Calu3 (cell line): ENCODE measurements around the gene ABHD2. TPM values are rescaled to one million over a fixed set of nuclear protein-coding genes. Genes with fewer than 3 reads are reported as not detected.

ENCODE experiments used
- BruUV-seq: library from RNA; stranded (reverse); fragments of 400-500 nt; replicated peaks from 2 replicates; lab custom pipeline; 2021; lab: Mats Ljungman, UMichigan
- CTCF ChIA-PET: fragments of 300-600 bp; sonication (Branson Sonifier 250); formaldehyde crosslinking; loops from one replicate; lab custom pipeline; 2022; ENCODE audit warnings: antibody characterized with exemption; lab: Charles Lee
- DNase-seq: peaks from one replicate; pipeline ENCODE4 v3.0.0; 2022
- H3K27ac Mint-ChIP-seq: one replicate; pipeline ENCODE4 v1.8.0; 2022; ENCODE audit warnings: mixed read lengths; ENCODE audit not compliant: unreplicated experiment
- H3K27me3 Mint-ChIP-seq: one replicate; pipeline ENCODE4 v1.8.0; 2022; ENCODE audit warnings: mixed read lengths; ENCODE audit not compliant: unreplicated experiment
- H3K36me3 Mint-ChIP-seq: one replicate; pipeline ENCODE4 v1.8.0; 2022; ENCODE audit warnings: mild to moderate bottlenecking, moderate library complexity, mixed read lengths; ENCODE audit not compliant: insufficient read depth, unreplicated experiment
- H3K4me1 Mint-ChIP-seq: one replicate; pipeline ENCODE4 v1.8.0; 2022; ENCODE audit warnings: mild to moderate bottlenecking, low read depth, mixed read lengths; ENCODE audit not compliant: unreplicated experiment
- H3K4me3 Mint-ChIP-seq: one replicate; pipeline ENCODE4 v1.8.0; 2022; ENCODE audit warnings: mild to moderate bottlenecking, low read depth, moderate library complexity, mixed read lengths; ENCODE audit not compliant: unreplicated experiment
- H3K9me3 Mint-ChIP-seq: one replicate; pipeline ENCODE4 v1.8.0; 2022; ENCODE audit warnings: low read depth, mixed read lengths; ENCODE audit not compliant: unreplicated experiment
- CTCF ChIP-seq: fragments of 200-600 bp; IDR thresholded peaks from one replicate; pipeline ENCODE4 v1.8.0; 2022; ENCODE audit warnings: antibody characterized with exemption; ENCODE audit not compliant: unreplicated experiment
- intact Hi-C: fragments of 100-400 bp; cut with micrococcal nuclease; formaldehyde crosslinking; loops from one replicate; pipeline ENCODE4 v1.10.0; 2022; ENCODE audit not compliant: unreplicated experiment
- total RNA-seq: library from RNA; stranded (reverse); gene quantifications from 2 replicates; pipeline ENCODE4 v1.2.3, GENCODE V29; 2022

Gene ABHD2
- total RNA-seq, 1 experiment from 2014 or later, result 353 TPM

DNA sequence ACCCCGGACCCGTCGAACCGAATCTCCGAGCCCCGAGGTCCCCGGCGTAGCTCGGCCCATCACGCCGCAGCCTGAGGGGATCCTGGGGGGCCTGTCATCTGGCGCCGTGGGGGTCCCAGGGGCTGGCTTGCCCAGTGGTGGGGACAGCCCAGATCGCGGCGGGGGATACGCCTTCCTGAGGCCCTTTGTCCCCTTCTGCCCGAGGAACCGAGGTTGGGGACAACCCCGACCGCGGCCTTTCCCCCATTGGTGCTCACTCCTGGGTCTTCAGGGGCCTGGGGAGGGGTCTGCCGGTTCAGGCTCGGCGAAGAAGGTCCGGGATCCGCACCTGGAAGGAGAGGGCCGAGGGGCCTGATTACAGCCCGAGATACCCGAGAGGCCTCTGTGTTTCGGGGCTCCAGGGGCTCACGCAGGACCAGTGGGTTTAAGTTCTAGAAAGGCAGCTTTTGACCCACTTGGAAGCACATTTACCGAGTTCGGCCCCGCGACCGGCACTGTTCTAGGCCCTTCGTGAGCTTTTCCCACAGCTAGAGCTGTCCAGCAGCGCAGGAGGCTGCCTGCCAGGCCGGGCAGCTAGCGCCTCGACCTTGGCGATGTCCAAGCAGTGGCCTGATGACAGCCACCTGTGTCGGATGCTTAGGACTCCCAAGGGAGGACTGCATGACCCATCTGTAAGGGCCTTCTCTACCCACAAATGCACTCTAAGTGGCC is 504 bp downstream of the ABHD2 start:
- CTCF ChIA-PET, result interaction anchor here (0.6 to 5.2 kb wide), 27 partner anchors 8 to 944 kb away, joined by 3 to 38 read pairs (median 4); partner anchors contain the start of gene ISG20
- Mint-ChIP-seq H3K27me3 (no peaks in the 10 kb centered on the region), H3K27ac (peak overlapping the region; percentile 84), H3K4me3 (no peak overlapping the region), H3K9me3 (no peaks in the 10 kb centered on the region), H3K36me3 (peaks cover 12% of the 10 kb centered on the region), H3K4me1 (peaks cover 53% of the 10 kb centered on the region)
- TF ChIP-seq CTCF, result no peak
- BruUV-seq, result no TSS peak
- intact Hi-C loops, result loop anchor here (1.0 to 2.0 kb wide), 4 partner anchors 18 to 78 kb away; no protein-coding TSS in a partner anchor
- peak; percentile 33 for DNase-seq

GRCh38 chr15:89089316-89090230 is 1.3 kb downstream of the ABHD2 start:
- H3K27me3 Mint-ChIP-seq, result no peaks in the 10 kb centered on the region
- TSS peak; percentile 68 for BruUV-seq
- peaks cover 58% of the 10 kb centered on the region for H3K4me1 Mint-ChIP-seq
- CTCF ChIA-PET, result interaction anchor here (0.8 to 5.2 kb wide), 16 partner anchors 7 to 185 kb away, joined by 3 to 38 read pairs (median 8); no protein-coding TSS in a partner anchor
- peaks cover 20% of the 10 kb centered on the region for H3K36me3 Mint-ChIP-seq
- H3K9me3 Mint-ChIP-seq, result no peaks in the 10 kb centered on the region
- intact Hi-C loops, result loop anchor here (1.0 to 2.0 kb wide), 5 partner anchors 12 to 77 kb away; no protein-coding TSS in a partner anchor
- peak overlapping the region; percentile 84 for H3K27ac Mint-ChIP-seq
- TF ChIP-seq CTCF, result no peak
- H3K4me3 Mint-ChIP-seq, result no peak overlapping the region
- no peak for DNase-seq

DNA sequence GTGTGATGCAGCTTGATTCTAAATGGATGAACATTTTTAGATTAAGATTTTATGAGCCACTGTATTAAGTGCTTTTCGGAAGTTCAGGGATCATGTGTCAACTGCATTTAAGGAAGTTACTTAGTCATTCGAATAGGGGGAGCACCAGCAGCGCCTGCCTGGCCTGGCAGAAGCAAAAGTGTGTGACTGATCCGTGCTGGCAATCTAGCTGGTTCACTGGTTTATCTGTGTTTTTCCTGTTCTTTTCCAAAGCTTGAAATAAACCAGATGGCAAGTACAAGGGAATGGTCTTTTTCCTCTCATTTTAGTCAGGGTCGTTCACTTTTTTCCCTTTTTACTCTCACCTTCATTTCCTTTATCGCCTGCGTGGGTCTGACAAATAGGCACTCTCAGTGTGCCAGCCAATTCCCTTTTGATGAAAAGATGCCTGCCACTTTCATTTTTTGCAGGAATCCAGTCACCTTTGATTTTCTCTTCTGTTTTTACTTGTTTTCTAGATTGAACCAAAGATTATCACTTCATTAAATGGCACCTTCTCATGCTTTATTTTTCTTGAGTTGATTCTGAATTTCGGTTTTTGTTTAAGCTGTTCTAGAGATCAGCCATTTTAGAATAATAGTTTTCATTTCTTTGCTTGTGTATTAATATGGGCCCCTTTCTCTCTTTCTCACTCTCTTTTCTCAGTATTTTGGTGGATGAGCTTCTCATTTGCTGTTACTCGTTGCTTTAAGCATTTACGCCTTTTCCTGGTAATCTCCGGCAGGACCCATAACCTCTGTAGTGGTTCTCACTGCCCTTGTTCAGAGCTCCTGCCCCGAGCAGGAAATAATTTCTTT is 2.8 kb downstream of the ABHD2 start:
- CTCF ChIA-PET, result interaction anchor here (0.7 to 5.2 kb wide), 15 partner anchors 11 to 186 kb away, joined by 3 to 38 read pairs (median 5); no protein-coding TSS in a partner anchor
- H3K36me3 Mint-ChIP-seq, result peaks cover 31% of the 10 kb centered on the region
- intact Hi-C loops, result loop anchor here (1.0 to 2.0 kb wide), 2 partner anchors 10 to 30 kb away; no protein-coding TSS in a partner anchor
- peak; percentile 68 for DNase-seq
- H3K4me3 Mint-ChIP-seq, result no peak overlapping the region
- no peaks in the 10 kb centered on the region for H3K9me3 Mint-ChIP-seq
- peak overlapping the region; percentile 84 for H3K27ac Mint-ChIP-seq
- no peaks in the 10 kb centered on the region for H3K27me3 Mint-ChIP-seq
- BruUV-seq, result no TSS peak
- peaks cover 56% of the 10 kb centered on the region for H3K4me1 Mint-ChIP-seq
- peak; percentile 29 for TF ChIP-seq CTCF
